GM12878 (cell line): Measurements from ENCODE around the gene TRRAP.

Source experiments
- CHD2 ChIP-seq: IDR thresholded peaks from 2 replicates; pipeline ENCODE4 v1.6.1; 2011; ENCODE audit warnings: low read depth, low read length, improper control_type of control experiment, borderline replicate concordance
- FOS ChIP-seq: IDR thresholded peaks from 3 replicates; pipeline ENCODE4 v1.6.1; 2011; ENCODE audit warnings: borderline replicate concordance; ENCODE audit not compliant: insufficient read length; ENCODE audit errors: extremely low read depth
- HDAC2 ChIP-seq: fragments of 200-600 bp; sonication (generic); IDR thresholded peaks from 2 replicates; pipeline ENCODE4 v1.6.1; 2017
- MYC ChIP-seq: IDR thresholded peaks from 2 replicates; pipeline ENCODE4 v1.6.1; 2011; ENCODE audit warnings: mild to moderate bottlenecking, low read length, moderate library complexity, inconsistent platforms; ENCODE audit not compliant: insufficient read depth, insufficient replicate concordance, insufficient read length, severe bottlenecking
- REST ChIP-seq: IDR thresholded peaks from 2 replicates; pipeline ENCODE4 v1.6.1; 2012; ENCODE audit warnings: mild to moderate bottlenecking, low read depth, low read length
- RFX5 ChIP-seq: IDR thresholded peaks from 2 replicates; pipeline ENCODE4 v1.6.1; 2011; ENCODE audit warnings: low read depth, low read length, improper control_type of control experiment
- SUZ12 ChIP-seq: fragments of 200-600 bp; sonication (generic); IDR thresholded peaks from one replicate; pipeline ENCODE4 v1.6.1; 2018; ENCODE audit warnings: antibody characterized with exemption, mild to moderate bottlenecking; ENCODE audit not compliant: unreplicated experiment

- TF ChIP-seq MYC = no peak
- no peak for TF ChIP-seq CHD2
- no peak for TF ChIP-seq SUZ12
- TF ChIP-seq HDAC2 = no peak
- no peak for TF ChIP-seq REST
- TF ChIP-seq RFX5 = no peak
- no peak for TF ChIP-seq FOS
Observed at GRCh38 chr7:99027241-99027640, 148.9 kb downstream of the TRRAP start.
